Thyroid gland (tissue), 4 donors: Measurements from ENCODE around the gene MYMX.

Source experiments
- CTCF ChIP-seq, 6 experiments: fragments of 200-600 bp in 3 of 6; fragments of 450-650 bp in 3 of 6; sonication (generic) in 3 of 6; IDR thresholded peaks; one replicate each; pipeline ENCODE4 v1.5.1; 2016 to 2019; ENCODE audit warnings: antibody characterized with exemption in 6 of 6, mild to moderate bottlenecking in 2 of 6, inconsistent platforms in 1 of 6, moderate library complexity in 1 of 6
- POLR2A ChIP-seq, 2 donors: fragments of 450-650 bp; IDR thresholded peaks; one replicate each; pipeline ENCODE4 v1.6.1; 2017; ENCODE audit warnings: antibody characterized with exemption in 2 of 2, mild to moderate bottlenecking in 2 of 2, moderate library complexity in 1 of 2

- no peak for TF ChIP-seq POLR2A (IDR thresholded peaks at IDR 0.05)
- TF ChIP-seq CTCF (IDR thresholded peaks at IDR 0.05), result no peak
Observed at GRCh38 chr6:44198684-44199083, 18.0 kb upstream of the MYMX start.
